ENCODE data around the gene GP5.

GRCh38 chr3:194386066-194386465 lies 13.0 kb downstream of the GP5 start:
- TF ChIP-seq MAX (IDR thresholded peaks at IDR 0.05) (no peak), CTCF (IDR thresholded peaks at IDR 0.05 in 2 of 3, conservative IDR thresholded peaks at IDR 0.05 in 1 of 3; ENCODE audit: borderline replicate concordance in 1 of 3, insufficient read depth in 1 of 3, low read depth in 2 of 3, low read length in 2 of 3) (no peak), YY1 (IDR thresholded peaks at IDR 0.05; ENCODE audit: extremely low read depth, insufficient replicate concordance, low read depth, low read length) (no peak), POLR2AphosphoS5 (IDR thresholded peaks at IDR 0.05; ENCODE audit: low read depth, low read length) (no peak), EZH2 (IDR thresholded peaks at IDR 0.05) (no peak), ELF1 (IDR thresholded peaks at IDR 0.05; ENCODE audit: borderline replicate concordance, low read depth) (no peak), CEBPB (IDR thresholded peaks at IDR 0.05; ENCODE audit: low read depth) (no peak)
